ENCODE results near the gene ELMOD2. TPM values are rescaled to one million over a fixed set of nuclear protein-coding genes. Genes with fewer than 3 reads are reported as not detected.

The ELMOD2 gene
- total RNA-seq, 1 experiment from 2014 or later: 27.4 TPM

DNA sequence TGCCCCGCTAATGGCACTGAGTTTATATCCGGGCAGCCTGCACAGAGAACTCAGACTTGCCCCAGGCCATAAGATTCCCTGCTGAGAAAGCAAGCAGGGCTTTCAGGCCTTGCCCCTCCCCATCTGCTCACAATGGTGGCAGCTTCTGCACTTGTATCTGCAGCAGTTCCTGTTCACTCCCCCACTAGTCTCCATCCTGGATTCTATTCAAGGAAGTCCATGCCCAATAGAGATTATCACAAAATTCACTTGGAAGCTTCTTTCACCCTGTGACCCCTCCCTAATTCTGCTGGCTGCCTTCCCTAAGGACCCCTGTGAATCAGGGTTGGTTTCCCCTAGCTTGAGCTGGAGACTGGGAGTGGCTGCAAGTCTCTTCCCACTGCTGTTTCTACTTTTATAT, 79.3 kb downstream of the ELMOD2 start:
- ATAC-seq: peak; percentile 19; the same call in 1 of the 2 replicates
- Mint-ChIP-seq H3K4me3 (no peak overlapping the region), H3K9me3 (no peaks in the 10 kb centered on the region), H3K27ac (no peak overlapping the region), H3K4me1 (peaks cover 5% of the 10 kb centered on the region; the same call in 1 of the 2 replicates), H3K27me3 (ENCODE audit: low read depth) (no peaks in the 10 kb centered on the region), H3K36me3 (no peaks in the 10 kb centered on the region)
- no peak for TF ChIP-seq ZNF416 (CRISPR knock-in tag; IDR thresholded peaks at IDR 0.05)
- no peak for TF ChIP-seq NR1H2 (CRISPR knock-in tag; IDR thresholded peaks at IDR 0.05)
- no peak for TF ChIP-seq ZNF317 (CRISPR knock-in tag; IDR thresholded peaks at IDR 0.05; ENCODE audit: borderline replicate concordance, low read depth)
- TF ChIP-seq NR3C1 (CRISPR knock-in tag; conservative IDR thresholded peaks at IDR 0.05; ENCODE audit: low read depth): no peak
- TF ChIP-seq ZNF232 (CRISPR knock-in tag; IDR thresholded peaks at IDR 0.05): no peak
- TF ChIP-seq FOXJ3 (CRISPR knock-in tag; IDR thresholded peaks at IDR 0.05; ENCODE audit: borderline replicate concordance): no peak
- TF ChIP-seq FOXK1 (CRISPR knock-in tag; IDR thresholded peaks at IDR 0.05): no peak
- TF ChIP-seq MAX (CRISPR knock-in tag; IDR thresholded peaks at IDR 0.05): no peak
- CTCF ChIA-PET: interaction anchor here (1.1 to 1.4 kb wide), 2 partner anchors 243 to 281 kb away, joined by 3 to 4 read pairs; no protein-coding TSS in a partner anchor
- POLR2A ChIA-PET: no interaction called here
- no peak for DNase-seq (ENCODE audit: low spot score)

Other genes with a start within 250 kb of the ELMOD2 start
- gene SCOC, start 150.5 kb upstream of the ELMOD2 start, total RNA-seq (2021): 33.0 to 37.3 TPM (median 33.6 TPM) in 3 replicates
- gene CLGN, start 96.5 kb upstream of the ELMOD2 start, total RNA-seq (2021): 2.3 to 3.4 TPM (median 3.0 TPM) in 3 replicates
- gene MGAT4D, start 25.9 kb upstream of the ELMOD2 start, total RNA-seq (2021): not detected in 3 replicates
- gene UCP1, start 44.8 kb downstream of the ELMOD2 start, total RNA-seq (2021): 0.15 to 0.73 TPM (median 0.48 TPM) in 3 replicates
- 0.57 to 0.73 TPM (median 0.70 TPM) in 3 replicates for gene TBC1D9, start 232.2 kb downstream of the ELMOD2 start, total RNA-seq (2021)